Type B pancreatic cell (in vitro differentiated cells): Measurements from ENCODE around the gene TMEM31. TPM values are rescaled to one million over a fixed set of nuclear protein-coding genes. Genes with fewer than 3 reads are reported as not detected.

ENCODE experiments used
- DNase-seq: peaks from one replicate; pipeline ENCODE4 v3.0.0; 2021; ENCODE audit warnings: mixed read lengths; ENCODE audit not compliant: unreplicated experiment; ENCODE audit errors: extremely low spot score
- H3K27ac Mint-ChIP-seq: 2 replicates; pipeline ENCODE4 v1.8.0; 2021; ENCODE audit warnings: mild to moderate bottlenecking, mixed read lengths
- H3K27me3 Mint-ChIP-seq: 2 replicates; pipeline ENCODE4 v1.8.0; 2021; ENCODE audit warnings: mixed read lengths
- H3K36me3 Mint-ChIP-seq: 2 replicates; pipeline ENCODE4 v1.8.0; 2021; ENCODE audit warnings: mixed read lengths
- H3K4me1 Mint-ChIP-seq: one replicate; pipeline ENCODE4 v1.8.0; 2021; ENCODE audit warnings: mixed read lengths; ENCODE audit not compliant: unreplicated experiment
- H3K4me3 Mint-ChIP-seq: 2 replicates; pipeline ENCODE4 v1.8.0; 2021; ENCODE audit warnings: mild to moderate bottlenecking, mixed read lengths
- H3K9me3 Mint-ChIP-seq: 2 replicates; pipeline ENCODE4 v1.8.0; 2021; ENCODE audit warnings: mixed read lengths
- CTCF ChIP-seq: fragments of 200-600 bp; sonication (generic); conservative IDR thresholded peaks from 2 replicates; pipeline ENCODE4 v1.5.0; 2021; ENCODE audit warnings: antibody characterized with exemption, mild to moderate bottlenecking
- total RNA-seq: library from RNA; stranded (reverse); gene quantifications from 2 replicates; pipeline ENCODE4 v1.2.1, GENCODE V29; 2021; ENCODE audit warnings: low replicate concordance

The TMEM31 gene
- total RNA-seq, 1 donor from 2014 or later, result 0.87 TPM

GRCh38 chrX:103739421-103739820 lies 28.7 kb downstream of the TMEM31 start:
- H3K27me3 Mint-ChIP-seq, result peaks cover 4% of the 10 kb centered on the region
- no peaks in the 10 kb centered on the region for H3K4me1 Mint-ChIP-seq
- no peaks in the 10 kb centered on the region for H3K36me3 Mint-ChIP-seq
- DNase-seq, result no peak
- TF ChIP-seq CTCF, result no peak
- H3K4me3 Mint-ChIP-seq, result no peak overlapping the region
- no peak overlapping the region for H3K27ac Mint-ChIP-seq
- H3K9me3 Mint-ChIP-seq, result no peaks in the 10 kb centered on the region

GRCh38 chrX:103741879-103742278 lies 31.2 kb downstream of the TMEM31 start:
- no peaks in the 10 kb centered on the region for H3K36me3 Mint-ChIP-seq
- DNase-seq, result no peak
- no peaks in the 10 kb centered on the region for H3K4me1 Mint-ChIP-seq
- no peak overlapping the region for H3K4me3 Mint-ChIP-seq
- no peaks in the 10 kb centered on the region for H3K9me3 Mint-ChIP-seq
- H3K27me3 Mint-ChIP-seq, result peaks cover 4% of the 10 kb centered on the region
- no peak overlapping the region for H3K27ac Mint-ChIP-seq
- no peak for TF ChIP-seq CTCF

- DNase-seq, result no peak
- Mint-ChIP-seq H3K4me1 (no peaks in the 10 kb centered on the region), H3K36me3 (no peaks in the 10 kb centered on the region), H3K9me3 (no peaks in the 10 kb centered on the region), H3K4me3 (no peak overlapping the region), H3K27ac (no peak overlapping the region), H3K27me3 (peaks cover 4% of the 10 kb centered on the region)
- TF ChIP-seq CTCF, result no peak
Observed at GRCh38 chrX:103742339-103742738, 31.6 kb downstream of the TMEM31 start.

DNA sequence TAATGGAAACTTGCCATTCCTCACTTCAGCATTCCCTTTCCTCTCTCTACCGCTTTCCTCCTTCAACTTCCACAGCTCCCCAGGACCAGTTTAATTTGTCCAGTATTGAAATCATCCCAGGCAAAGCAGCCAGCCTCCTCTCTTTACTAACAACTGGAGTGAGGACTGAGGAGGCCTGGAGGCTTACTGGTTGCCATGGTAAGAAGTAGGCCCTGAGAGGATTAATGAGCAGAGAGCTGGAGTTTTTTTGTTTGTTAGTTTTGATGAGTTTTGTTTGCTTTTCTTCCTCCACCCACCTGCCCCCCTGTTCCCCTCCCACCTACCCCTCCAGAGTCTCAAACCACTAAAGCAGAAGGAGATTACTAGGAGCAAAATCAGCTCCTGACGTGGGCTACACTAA lies 36.5 kb downstream of the TMEM31 start:
- no peak for TF ChIP-seq CTCF
- Mint-ChIP-seq H3K9me3 (no peaks in the 10 kb centered on the region), H3K27me3 (no peaks in the 10 kb centered on the region), H3K4me1 (no peaks in the 10 kb centered on the region), H3K27ac (no peak overlapping the region), H3K36me3 (no peaks in the 10 kb centered on the region), H3K4me3 (no peak overlapping the region)
- no peak for DNase-seq

DNA sequence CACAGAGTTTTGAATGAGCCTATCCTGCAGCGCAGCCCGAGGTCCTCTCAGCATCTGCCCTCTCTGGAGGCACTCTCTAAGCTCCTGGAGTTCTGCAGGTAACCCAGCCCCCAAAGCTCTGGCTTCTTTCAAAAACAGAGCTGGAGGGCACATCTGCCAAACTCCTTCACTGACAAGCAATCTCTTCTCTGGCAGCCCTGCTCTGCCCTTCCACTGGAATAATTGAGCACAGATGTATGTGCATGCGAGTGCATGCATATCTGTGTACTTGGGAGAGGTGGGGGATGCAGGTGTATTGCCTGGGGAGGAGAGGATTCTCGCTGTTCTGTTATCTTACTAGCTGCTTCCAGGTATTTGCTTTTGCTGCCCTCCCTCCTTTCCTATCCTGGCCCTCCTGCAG lies 43.7 kb downstream of the TMEM31 start:
- peaks cover 3% of the 10 kb centered on the region for H3K27me3 Mint-ChIP-seq
- H3K36me3 Mint-ChIP-seq, result peaks cover 4% of the 10 kb centered on the region
- no peaks in the 10 kb centered on the region for H3K9me3 Mint-ChIP-seq
- no peak for TF ChIP-seq CTCF
- no peak for DNase-seq
- no peak overlapping the region for H3K4me3 Mint-ChIP-seq
- H3K27ac Mint-ChIP-seq, result no peak overlapping the region
- no peaks in the 10 kb centered on the region for H3K4me1 Mint-ChIP-seq

DNA sequence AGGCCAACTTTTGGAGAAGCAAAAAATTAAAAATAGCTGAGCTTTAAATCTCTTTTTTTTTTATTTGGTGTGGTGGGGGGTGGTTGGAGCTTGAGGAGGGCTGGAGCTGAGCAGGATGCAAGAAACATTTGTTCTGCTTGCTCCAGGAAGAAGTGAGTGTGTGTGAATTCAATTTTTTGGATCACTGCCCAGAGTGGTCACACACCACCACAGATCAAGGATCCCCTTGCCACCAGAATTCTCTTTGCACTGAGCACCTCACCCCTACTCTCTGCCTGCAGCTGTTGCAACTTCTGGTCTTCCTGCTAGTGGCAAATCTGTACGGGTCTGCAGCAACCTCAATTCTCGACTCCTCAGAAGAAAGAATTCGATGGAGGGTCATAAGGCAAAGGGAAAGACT lies 46.0 kb downstream of the TMEM31 start:
- no peak for TF ChIP-seq CTCF
- peaks cover 3% of the 10 kb centered on the region for H3K27me3 Mint-ChIP-seq
- no peak overlapping the region for H3K4me3 Mint-ChIP-seq
- H3K27ac Mint-ChIP-seq, result no peak overlapping the region
- H3K36me3 Mint-ChIP-seq, result peaks cover 4% of the 10 kb centered on the region
- no peaks in the 10 kb centered on the region for H3K9me3 Mint-ChIP-seq
- DNase-seq, result no peak
- no peaks in the 10 kb centered on the region for H3K4me1 Mint-ChIP-seq
